Measurements from ENCODE around the gene PACSIN1.

The PACSIN1 gene

DNA sequence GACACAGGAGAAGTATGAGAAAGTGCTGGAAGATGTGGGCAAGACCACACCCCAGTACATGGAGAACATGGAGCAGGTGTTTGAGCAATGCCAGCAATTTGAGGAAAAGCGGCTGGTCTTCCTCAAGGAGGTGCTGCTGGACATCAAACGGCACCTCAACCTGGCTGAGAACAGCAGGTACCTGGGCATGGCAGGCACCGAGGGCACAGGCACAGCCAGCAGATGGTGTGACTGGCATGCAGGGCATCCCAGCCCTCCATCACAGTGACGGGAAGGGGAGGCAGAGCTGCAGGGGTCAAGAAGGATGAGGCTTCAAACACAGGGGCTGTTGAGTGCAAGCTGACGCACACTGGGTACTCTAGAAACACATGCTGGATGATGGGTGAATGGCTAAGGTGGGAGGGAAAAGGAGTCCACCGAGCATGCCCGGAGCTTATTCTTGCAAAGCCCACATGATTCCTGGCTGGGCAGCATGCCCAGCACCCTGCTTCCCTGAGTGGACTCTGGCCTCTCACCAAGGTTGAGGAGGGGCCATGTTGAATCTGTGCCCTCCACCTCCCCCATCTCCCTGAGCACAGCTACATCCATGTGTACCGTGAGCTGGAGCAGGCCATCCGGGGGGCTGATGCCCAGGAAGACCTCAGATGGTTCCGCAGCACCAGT, 63.9 kb downstream of the PACSIN1 start:
- no peak for DNase-seq

DNA sequence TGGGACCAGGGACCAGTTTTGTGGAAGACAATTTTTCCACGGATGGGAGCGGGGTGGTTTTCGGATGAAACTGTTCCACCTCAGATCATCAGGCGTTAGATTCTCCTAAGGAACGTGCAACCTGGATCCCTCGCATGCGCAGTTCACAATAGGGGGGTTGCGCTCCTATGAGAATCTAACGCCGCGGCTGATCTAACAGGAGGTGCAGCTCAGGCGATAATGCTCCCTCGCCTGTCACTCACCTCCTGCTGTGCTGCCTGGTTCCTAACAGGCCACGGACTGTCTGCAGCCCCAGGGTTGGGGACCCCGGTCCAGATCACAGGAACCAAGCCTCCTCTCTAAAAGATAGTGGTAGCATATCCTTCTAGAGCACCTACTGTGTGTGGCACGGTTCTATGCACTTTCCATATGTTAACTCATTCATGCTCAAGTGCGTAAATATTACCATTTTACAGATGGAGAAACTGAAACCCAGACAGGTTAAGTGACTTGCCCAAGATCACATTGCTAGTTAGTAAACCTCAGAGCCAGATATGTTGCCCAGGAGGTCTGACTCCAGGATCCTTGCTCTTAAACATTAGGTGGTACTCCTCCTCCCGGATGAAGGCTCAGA, 65.0 kb downstream of the PACSIN1 start:
- no peak for DNase-seq

DNA sequence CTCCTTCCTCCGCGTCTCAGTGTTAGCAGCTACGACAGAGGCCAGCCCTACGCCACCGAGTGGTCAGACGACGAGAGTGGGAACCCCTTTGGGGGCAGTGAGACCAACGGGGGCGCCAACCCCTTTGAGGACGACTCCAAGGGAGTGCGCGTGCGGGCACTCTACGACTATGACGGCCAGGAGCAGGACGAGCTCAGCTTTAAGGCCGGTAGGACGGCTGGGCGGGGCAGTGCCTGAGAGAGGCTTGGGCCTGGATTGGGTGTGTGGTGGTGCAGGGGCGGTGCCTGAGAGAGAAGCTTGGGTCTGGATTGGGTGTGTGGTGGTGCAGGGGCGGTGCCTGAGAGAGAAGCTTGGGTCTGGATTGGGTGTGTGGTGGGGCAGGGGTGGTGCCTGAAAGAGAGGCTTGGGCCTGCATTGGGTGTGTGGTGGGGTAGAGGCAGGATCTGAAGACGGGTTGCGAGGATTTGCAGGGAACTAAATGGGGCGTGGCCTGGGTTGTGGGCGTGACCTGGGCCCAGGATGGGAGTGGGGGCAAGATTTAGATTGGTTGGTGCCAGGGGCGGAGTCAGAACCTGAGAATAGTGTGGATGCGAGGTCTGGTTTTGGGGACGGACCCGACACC, 65.8 kb downstream of the PACSIN1 start:
- DNase-seq = peak; percentile 91

DNA sequence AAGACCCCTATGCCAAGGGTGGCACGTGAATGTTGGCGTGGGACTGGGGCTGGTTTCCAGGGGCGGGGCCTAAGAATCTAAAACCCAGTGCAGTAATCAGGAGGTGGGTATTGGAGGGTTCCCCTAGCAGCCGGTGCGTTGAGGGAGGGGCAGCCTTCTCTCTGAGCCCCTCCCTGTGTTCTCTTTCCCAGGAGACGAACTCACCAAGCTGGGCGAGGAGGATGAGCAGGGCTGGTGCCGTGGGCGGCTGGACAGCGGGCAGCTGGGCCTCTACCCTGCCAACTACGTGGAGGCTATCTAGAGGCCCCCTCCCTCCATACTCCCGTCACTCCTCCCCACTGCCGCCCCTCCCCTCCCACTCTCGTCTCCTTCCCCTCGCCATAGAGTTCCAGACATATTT, 66.4 kb downstream of the PACSIN1 start:
- no peak for DNase-seq

DNA sequence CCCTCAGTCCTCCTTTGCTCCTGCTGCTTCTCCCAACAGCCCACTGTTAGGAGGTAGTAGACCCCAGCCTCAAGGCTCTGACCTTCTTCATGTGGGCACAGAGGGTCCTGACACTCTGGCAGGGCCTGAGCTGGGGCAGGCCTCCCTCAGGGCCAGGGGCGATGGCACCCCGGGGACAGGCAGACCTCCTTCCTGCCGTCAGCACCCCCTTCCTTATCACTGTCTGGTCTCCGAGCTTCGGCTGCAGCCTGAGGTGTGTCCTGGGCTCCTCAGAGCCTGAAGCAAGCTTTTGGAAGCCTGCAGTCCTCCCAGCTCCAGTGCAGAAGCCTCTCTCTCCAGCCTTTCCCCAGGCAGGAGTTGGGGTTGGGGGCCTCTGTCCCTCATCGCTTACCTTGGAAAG, 68.3 kb downstream of the PACSIN1 start:
- no peak for DNase-seq

DNA sequence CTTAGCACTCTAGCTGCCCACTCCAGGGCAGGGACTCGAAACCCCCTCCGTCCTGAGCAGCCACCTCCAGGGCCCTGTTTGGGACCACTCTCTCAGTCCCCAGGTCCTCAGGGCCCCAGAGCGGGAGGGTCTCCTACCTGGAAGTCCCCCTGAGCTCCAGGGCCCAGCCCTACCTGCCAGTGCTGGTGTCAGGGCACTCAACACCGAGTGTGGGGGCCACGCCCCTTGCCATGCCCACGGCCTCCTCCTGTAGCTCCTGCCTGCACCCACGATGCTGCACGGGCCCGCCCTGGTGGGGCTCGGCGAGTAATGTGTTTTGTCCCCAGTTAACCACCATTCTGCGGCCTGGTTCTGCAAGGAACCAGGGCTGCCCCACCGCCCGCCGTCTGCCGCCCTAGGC, 68.8 kb downstream of the PACSIN1 start:
- DNase-seq = no peak

DNA sequence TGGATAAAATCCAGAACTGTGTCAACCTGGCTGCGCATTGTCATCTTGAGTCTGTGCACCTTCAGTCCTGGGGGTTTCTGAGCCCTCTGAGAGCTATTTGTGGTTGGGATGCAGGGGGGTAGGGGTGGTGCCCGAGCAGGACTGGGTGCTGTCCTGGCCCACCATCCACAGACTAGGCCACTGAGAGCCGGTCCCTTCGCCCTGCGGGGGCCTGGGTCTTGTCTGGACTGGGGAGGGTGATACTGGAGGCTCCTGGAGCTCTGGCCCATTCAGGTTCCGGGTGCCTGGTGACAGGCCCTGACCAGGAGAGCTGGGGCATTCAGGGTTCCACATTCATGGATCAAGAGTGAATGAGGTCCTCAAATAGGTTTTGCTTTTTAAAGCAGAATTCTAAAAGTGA, 69.3 kb downstream of the PACSIN1 start:
- DNase-seq = no peak

DNA sequence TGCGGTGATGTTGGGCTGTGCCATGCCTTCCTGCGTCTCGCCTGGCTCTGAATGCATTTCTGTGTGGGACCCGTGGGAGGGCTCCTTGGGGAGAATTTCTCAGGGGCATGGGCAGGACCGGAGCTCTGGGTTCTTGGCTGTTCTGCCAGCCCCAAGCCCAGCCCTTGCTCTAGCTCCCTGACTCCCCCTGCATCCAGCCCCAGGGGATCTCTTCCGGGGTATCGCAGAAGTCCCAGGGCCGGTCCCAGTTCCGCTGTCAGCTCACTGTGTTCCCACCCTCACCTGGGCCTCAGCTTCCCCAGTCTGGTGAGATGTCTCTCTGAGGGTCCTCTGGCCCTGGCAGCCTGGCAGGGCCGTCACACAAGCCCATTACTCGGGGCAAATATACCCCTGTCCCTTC, 69.8 kb downstream of the PACSIN1 start:
- no peak for DNase-seq

DNA sequence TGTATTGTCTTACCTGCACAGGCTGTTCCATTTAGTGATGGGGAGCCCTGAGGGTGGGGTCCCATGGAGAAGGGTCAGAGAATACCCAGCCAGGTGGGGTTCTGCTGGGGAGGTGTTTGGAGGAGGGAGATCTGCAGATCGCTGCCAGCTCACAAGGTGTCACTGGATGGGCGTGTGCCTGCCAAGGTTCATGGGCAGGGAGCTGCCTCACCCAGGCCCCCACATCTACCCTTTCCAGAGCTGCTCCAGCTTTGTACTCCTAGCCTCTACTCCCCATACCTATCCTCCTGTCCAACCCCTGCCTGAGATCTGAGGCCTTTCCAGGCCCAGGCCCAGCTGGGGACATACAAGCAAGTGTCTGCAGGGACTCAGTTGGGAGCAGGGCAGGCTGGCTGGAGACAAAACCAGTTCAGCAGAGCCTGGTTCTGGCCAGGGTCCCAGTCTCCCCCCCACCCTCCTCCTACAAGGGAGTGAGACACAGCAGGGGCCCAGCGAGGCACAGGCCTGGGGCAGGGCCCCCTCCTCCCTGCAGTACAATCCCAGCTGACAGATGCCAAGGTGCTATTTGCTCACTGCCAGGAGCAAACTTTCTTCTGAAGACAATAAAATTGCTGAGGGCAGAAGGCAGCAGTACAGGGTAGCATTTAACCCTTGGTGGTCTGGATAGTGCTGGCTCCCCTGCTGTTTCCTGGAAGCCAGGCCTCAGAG, 70.5 kb downstream of the PACSIN1 start:
- DNase-seq = no peak

DNA sequence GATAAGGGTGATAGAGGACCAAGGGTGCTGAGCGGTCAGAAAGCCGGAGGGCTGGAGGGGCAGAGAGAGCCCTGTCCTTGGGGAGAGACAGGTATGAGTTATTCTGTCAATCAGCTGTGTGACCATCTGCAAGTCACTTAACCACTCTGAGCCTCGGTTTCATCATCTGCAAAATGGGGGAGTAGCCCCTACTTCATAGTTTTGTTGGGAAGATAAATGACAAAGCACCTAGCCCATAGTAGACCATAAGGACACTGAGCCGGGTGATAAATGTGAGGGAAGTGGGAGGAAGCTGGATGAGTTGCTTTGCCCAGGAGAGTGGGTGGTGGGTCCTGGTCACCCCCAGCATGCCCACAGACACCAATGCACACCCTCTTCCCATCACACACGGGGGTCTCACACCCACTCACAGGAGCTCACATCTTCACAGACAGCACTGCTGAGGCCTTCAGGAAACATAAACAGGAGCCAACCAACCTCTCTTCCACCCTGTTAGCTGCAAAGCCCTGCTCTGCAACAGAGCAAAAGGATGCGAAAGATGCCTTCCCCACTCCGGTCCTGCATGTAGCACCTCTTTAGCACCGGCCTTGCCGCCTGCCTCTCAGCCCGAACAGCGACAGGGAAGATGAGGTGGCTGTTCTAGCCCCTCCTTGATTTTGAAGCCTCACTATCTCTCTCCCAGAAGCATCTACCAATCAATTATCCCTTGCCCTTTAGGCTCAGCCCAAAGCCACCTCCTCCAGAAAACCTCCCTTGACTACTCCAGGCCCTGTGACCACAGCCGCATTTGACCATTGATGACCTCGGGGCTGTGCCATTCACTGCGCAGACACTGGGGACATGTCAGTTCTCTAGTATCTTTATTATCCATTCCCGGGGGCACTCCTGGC, 71.3 kb downstream of the PACSIN1 start:
- DNase-seq = no peak

DNA sequence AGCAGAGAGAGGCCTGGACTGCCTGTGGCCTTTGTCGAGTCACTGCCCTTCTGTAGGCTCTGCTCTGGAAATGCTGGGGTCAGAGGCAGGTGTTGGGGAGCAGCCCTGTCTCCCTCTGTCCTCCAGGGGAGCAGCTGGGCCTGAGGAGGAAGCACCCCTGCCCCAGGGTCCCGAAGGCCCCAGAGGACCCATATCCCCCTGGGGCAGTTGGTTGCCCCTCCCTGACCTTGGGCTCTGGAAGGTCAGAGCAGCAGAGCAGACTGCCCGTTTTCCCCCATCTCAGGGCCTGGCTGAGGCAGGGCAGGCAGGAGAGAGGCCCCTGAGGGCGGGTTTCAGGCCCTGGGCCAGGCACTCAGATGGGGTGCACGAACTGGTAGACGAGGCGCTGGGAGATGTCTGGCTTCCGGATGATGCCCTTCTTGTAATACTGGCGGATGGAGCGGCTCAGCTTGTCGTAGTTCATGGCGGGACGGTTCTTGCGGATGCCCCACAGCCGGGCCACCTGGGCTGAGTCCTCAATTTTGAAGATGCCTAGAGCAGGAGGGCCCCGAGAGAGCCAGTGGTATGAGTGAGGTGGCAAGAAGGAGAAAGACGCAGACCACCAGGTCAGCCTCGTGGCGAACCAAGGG, 72.2 kb downstream of the PACSIN1 start:
- DNase-seq = no peak

DNA sequence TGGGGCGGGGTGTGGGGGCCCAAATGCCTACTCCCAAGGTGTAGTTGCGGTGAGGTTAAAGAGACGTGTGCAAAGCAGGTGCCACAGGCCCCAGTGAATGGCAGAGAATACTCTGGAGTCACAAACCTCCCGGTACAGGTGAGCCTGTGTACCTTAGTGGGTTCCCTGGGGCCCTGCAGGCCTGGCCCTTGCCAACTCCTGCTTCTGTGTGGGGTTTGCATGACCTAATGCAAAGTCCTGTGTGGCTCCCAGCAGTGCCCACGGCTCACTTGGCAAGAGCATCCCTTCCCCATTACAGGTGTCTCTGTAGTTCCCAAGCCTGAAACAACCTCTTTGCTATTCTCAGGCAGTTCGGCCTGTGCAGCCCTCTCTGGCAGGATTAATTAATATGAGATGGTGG, 72.7 kb downstream of the PACSIN1 start:
- no peak for DNase-seq

DNA sequence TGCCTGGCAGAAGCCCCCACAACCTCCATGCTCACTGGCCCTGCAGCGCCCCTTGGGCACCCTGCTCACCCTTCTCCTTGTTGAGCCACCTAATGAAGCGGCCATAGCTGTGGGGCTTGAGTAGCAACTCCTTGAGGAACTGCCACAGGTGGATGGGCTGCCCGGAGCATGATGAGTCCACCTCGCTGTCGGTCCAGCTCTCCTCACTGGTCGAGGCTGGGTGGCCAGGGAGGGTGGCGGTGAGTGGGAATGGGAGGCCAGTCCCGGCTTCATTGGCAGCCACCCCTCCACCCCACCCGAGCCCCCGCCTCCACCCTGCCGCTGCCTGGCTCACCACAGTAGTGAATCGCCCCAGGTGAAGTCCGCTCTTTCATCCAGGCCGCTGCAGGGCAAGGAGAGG, 73.3 kb downstream of the PACSIN1 start:
- no peak for DNase-seq

DNA sequence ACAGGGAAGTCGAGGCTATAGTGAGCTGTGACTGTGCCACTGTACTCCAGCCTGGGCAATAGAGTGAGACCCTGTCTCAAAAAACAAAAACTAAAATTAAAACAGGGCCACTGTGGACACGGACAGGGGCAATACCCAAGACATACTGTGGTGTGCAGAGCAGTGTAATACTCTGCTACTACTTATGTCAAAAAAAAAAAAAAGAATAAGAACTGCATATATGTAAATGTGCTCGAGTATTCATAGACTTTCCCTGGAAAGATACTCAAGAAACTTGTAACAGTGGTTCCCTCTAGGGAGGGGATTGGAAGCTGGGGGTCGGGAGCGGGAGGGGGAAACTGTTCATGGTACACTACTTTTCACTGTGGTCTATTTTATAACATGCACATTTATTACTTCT, 74.3 kb downstream of the PACSIN1 start:
- no peak for DNase-seq

DNA sequence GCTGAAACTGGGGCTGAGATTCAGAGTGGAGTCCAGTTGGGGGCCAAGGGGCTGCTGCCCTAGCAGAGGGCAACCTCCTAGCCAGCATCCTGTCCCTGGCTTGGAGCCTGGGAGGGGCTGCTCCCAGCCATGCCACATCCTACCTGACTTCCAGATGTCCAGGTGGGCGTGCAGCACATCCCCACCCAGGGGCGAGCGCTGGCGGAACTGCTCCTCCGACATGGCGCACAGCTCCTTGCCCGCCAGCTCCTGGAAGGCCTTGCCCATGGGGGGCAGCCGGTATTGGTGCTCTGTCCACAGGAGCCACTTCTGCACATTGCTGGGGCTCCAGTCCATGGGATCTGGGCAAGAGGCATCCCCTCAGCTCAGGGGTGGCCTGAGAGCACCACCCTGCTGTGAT, 75.0 kb downstream of the PACSIN1 start:
- DNase-seq = no peak

DNA sequence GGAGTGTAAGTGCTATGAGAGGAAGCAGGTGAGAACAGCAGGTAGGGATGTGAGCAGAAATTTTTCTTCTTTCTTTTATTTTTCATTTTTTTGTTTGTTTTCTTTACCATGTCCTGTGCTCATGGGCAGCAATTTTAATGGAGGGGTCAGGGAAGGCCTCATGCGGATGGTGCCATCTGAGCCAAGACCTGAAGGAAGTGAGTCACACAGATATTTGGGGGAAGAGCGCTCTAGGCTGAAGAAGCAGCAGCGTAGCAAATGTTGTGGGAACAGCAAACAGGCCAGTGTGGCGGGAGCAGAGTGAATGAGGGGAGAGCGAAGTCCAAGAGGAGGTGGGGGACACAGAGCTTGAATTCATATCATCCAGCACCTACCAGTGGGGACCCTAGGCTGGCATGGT, 77.5 kb downstream of the PACSIN1 start:
- no peak for DNase-seq

DNA sequence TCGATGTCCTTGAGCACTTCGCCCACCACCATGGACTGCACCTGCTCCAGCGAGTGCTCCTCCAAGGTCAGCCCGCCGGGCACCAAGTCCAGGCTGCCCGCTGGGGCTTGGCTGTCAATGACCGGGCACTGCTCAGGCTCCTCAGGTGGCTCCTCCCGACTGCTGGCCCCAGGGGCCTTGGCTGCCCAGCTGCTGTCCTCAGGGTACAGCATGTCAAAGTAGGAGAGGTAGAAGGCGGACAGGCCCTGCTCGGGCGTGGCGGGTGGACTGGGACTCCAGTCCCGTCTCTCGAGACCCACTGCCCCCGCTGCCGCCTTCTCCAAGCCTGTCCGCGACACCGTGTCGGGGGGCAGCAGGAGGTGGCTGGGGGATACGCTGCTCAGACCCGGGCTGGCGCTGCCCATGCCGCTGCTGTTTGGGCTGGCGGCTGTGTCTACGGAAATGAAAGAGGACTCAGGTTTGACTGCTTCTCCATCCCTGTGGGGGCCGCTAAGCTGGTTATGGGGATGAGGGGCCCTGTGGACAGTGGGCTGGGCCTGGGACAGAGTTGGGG, 78.3 kb downstream of the PACSIN1 start:
- DNase-seq = no peak

DNA sequence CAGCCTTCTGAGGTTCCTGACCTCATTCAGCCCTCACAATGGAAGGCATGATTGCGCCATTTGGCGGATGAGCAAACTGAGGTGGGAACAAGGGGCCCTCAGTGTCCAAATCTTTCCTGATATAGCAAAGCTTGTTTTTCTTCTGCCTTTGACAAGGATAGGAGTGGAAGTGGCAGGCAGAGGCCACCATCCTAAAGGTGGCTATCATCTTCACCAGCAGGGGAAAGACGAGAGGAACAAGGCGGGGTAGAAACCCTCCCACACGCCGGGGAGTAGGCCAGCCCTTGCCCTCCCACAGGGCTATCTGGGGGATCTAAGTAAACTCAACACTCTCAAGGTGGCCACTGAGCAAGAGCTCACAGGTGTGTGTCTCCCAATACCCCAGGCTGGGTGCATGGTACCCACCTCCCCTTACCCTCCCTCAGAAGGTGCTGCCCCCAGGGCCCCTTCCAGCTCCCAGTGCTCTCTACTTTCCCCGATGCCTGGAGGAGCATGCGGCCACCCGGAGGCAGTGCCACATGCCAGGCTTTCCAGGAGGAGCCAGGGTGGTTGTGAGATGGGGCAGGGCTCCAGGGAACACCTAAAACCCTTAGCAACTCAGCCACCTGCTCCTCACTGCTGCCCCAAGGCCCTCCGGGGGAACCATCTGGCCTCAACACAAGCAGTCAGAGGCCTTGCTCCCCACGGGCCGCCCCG, 79.0 kb downstream of the PACSIN1 start:
- DNase-seq = no peak

DNA sequence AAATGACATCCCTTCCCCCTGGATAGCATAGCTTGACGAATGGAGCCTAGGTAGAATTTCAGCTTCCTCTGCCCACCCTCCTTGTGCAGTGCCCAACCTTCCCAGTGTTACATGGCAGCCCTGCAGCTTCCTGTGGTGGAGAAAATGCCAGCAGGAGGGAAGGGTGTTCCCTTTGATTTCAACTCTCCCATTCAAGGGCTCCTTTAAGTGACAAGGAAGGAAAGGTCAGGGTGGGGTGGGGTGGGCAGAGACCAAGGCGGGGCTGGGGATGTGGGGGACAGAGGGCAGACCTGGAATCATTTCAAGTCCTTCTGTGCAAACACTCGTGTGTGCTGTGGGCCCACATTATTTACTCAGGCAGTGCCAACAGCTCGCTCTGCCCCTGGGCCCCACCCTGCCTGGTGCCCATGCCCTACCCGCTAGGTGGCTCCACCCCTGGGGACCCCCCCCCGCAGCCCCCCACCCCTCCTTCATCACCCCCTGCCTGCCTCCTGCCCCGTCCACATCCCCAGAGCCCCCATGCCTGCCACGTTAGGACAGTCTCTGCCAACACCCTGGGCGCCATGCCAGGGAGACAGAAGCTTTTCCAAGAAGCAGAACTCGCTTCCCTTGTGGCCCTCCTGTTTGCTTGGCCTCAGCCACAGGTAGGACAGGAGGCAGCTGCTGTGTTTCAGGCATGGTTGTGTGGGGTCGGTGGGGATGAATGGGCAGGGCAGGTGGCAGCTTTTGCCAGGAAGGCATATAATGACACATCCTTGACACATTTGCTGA, 80.9 kb downstream of the PACSIN1 start:
- DNase-seq = peak; percentile 63

Measured in right hindlimb (tissue), 1 donor.